Gastroesophageal sphincter (tissue), 3 donors: ENCODE data around the gene RAPGEF3.
A peak's percentile ranks its signal among the peaks of the same experiment; 100 is the strongest.

Experiments used
- CTCF ChIP-seq, 4 experiments: fragments of 200-600 bp in 2 of 4; fragments of 450-650 bp in 2 of 4; sonication (generic) in 1 of 4; IDR thresholded peaks; one replicate each; pipeline ENCODE4 v1.5.1; 2017 to 2019; ENCODE audit warnings: antibody characterized with exemption in 4 of 4, mild to moderate bottlenecking in 2 of 4, moderate library complexity in 2 of 4
- EP300 ChIP-seq: sonication (generic); formaldehyde crosslinking; IDR thresholded peaks from one replicate; pipeline ENCODE4 v1.6.1; 2017; ENCODE audit warnings: antibody characterized with exemption, mild to moderate bottlenecking
- POLR2A ChIP-seq, 2 donors: fragments of 450-650 bp; IDR thresholded peaks; one replicate each; pipeline ENCODE4 v1.6.1; 2017; ENCODE audit warnings: antibody characterized with exemption in 2 of 2, mild to moderate bottlenecking in 2 of 2, moderate library complexity in 1 of 2
- POLR2AphosphoS5 ChIP-seq: sonication (generic); formaldehyde crosslinking; IDR thresholded peaks from one replicate; pipeline ENCODE4 v1.6.1; 2017; ENCODE audit warnings: antibody characterized with exemption

DNA sequence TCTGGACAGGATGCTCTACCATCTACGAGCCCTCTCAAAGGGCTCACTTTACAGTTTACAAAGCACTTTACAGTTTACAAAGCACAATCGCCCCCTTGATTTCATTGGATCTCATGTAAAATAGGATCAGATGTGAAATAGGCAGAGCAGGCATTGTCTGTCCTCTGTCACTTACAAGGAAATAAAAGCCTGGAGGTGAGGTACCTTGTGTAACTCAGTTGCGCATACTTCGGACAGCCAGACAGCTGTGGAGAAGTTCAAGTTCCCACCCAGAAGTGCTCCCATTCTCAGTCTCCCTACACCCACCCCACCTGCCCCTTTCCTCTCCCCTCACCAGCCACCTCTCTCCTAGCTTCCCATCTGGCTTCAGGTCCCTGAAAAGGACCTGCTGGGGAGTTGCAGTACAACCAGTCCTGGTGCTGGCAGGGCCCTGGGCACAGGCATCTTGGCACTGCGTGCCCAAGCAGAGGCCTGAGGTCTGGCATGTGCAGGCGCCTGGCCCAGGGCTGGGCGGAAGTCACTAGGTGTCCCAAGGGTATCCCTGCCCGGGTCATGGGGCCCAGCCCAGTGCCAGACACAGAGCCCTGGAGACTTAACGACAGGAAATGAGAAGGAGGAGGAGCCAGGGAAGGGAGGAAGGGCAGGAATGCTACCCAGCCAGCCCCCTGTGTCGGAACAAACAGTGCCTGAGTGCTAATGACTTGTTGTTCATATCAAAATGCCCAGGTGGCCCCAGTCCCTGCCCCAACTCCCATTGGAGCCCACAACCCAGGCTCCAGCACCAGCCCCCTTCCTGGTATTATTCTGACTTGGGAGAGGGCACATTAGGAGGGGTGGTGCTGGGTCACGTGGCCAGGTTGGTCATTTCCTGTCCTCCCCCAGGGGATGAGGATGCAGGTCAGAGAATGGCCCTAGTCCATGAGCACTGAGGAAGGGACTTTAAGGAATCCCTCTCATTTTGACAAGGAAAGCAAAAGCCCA is 5.4 kb downstream of the RAPGEF3 start:
- TF ChIP-seq CTCF (IDR thresholded peaks at IDR 0.05) (no peak), POLR2A (IDR thresholded peaks at IDR 0.05) (no peak), EP300 (no peak), POLR2AphosphoS5 (peak; percentile 3)
